SKM-1 (cell line): ENCODE results near the gene SLIT3.

Source experiments
- DNase-seq: peaks from one replicate; lab custom pipeline; 2025; ENCODE audit not compliant: unreplicated experiment; lab: John Stamatoyannopoulos, UW

SLIT3 gene

DNA sequence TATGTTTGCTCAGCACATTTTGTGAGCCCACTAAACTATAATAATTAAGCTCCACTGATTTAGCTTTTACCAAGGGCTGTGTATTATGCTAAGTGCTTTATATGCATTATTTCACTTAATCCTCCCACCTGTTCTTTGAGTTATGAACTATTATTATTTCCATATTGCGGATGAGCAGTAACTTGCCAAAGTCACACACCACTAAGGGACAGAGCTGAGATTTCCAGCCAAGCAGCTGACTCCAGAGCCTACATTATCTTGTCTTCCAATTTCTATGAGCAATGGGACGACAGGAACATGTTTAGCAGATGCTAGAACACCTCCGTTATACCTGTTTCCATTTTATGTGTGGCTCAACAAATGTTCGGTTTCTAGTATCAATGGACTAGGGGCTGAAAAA, 484.3 kb downstream of the SLIT3 start:
- DNase-seq: no peak

GRCh38 chr5:168813184-168813968, 487.6 kb downstream of the SLIT3 start:
- DNase-seq: no peak

DNA sequence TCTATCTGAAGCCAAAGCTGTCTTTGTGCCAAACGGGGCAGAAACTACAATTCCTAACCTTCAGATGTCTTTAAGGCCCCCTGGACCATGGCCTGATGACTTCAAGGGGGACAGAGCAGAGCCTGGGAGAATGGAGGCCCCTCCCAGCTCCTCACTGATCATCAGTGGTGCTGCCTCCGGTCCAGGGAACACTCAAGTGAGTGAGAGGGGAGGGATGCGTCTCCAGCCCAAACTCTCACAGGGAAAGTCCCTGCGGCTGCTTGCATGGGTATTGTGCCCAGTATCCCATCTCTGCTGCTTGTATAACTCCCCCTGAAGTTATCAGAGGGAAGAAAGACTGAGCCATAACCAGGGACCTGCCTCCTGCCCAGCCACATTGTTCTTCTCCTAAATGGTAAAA, 490.3 kb downstream of the SLIT3 start:
- DNase-seq: no peak

GRCh38 chr5:168809218-168809617, 491.7 kb downstream of the SLIT3 start:
- DNase-seq: no peak

DNA sequence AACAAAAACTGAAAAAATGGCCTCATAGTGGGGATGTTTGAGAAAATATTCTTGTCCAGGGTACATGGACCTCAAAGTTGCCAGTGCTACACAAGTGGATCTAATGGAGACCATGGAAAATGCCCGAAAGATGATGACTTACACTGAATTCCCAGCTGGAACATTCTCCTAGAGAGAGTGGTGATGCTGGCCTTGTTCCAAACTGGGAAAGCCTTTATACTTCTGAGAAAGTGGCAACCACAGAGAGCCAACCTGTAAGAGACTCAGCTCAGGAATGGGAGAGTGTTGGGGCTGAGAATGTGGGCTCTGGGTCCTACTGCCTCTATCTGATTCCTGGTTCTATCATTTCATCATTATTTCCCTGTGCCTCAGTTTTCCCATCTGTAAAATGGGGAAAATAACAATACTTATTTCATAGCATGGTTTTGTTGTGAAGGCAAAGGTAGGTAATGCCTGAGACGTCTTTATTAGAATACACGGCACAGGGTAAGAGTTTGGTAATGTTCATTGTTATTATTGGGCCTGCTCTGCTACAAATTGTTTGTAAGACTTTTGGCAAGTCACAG, 492.8 kb downstream of the SLIT3 start:
- no peak for DNase-seq

DNA sequence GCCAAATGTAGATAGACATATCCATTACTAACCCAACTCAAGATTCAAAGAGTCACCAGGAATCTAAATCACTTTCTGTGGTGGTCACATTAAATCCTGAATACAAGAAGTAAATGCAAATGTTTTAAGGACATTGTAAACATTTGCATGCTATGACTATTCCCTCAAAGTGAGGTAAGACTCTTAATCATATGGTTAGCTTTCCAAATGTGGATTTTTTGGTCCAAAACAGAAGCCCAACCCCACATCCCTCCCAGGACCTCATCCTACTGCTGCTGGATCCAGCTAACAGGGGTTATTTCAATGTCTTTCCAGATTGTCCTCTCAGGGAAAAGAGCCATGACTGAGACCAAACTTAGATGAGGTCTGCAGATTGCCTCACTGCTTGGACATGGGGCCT, 493.7 kb downstream of the SLIT3 start:
- DNase-seq: no peak

GRCh38 chr5:168803541-168803940, 497.4 kb downstream of the SLIT3 start:
- no peak for DNase-seq

DNA sequence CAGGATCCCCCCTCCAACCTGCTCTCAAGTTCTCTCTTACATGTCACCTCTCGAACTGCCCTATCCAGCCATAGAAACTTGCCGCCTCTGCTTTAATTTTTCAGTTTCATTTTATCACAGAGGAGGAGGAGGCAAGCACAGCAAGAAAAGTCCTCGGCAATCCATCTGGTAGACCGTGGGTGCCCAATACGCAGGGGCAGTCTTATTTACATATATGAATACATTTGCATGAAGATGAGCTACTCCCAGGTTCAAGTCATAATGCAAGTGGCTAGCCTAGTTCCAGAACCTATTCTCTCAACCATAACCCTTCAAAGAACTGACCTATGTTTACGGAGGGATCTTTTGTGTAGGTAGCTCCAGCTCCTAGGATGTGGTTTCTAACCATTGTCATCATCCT, 498.6 kb downstream of the SLIT3 start:
- no peak for DNase-seq

GRCh38 chr5:168801567-168801966, 499.4 kb downstream of the SLIT3 start:
- DNase-seq: no peak

- DNase-seq: no peak
These were observed 500.2 kb downstream of the SLIT3 start for GRCh38 chr5:168800701-168801100.

DNA sequence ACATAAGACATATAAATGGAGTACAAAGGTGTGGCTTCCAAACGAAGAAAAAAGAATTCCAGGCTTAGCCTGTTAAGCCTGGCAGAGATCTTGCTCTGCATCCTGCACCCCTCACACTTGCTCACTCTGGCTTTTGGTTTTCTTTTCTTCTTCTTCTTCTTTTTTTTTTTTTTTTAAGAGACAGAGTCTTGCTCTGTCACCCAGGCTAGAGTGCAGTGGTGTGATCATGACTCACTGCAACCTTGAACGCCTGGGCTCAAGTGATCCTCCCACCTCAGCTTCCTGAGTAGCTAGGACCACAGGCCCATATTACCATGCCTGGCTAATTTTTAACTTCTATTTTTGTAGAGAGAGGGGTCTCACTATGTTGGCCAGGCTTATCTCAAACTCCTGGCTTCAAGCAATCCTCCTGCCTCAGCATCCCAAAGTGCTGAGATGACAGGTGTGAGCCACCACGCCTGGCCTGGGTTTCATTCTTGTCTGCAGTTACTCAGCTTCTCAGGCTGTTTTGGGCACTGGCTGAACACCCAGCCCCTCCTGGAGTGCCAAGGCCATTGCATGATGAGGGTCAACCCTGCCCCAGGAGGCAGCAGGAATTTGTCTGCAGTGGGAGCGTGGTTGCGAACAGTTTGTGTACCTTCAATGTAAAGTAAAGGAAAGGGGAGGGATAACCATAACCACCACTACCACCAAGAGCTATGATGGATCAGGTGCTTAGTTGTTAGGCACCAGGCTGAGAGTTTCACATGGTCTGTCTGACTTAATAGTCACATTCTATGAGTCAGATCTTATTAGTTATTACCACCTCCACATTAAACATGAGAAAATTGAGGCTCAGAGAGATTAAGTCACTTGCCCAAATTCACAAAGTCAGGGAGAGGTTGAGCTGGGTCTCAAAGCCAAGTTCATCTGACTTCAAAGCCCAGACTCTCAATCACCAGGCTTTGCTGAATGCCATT, 502.6 kb downstream of the SLIT3 start:
- DNase-seq: no peak

- DNase-seq: no peak
These were observed 504.1 kb downstream of the SLIT3 start for GRCh38 chr5:168796593-168797580.

GRCh38 chr5:168796000-168796399, 504.9 kb downstream of the SLIT3 start:
- DNase-seq: no peak

DNA sequence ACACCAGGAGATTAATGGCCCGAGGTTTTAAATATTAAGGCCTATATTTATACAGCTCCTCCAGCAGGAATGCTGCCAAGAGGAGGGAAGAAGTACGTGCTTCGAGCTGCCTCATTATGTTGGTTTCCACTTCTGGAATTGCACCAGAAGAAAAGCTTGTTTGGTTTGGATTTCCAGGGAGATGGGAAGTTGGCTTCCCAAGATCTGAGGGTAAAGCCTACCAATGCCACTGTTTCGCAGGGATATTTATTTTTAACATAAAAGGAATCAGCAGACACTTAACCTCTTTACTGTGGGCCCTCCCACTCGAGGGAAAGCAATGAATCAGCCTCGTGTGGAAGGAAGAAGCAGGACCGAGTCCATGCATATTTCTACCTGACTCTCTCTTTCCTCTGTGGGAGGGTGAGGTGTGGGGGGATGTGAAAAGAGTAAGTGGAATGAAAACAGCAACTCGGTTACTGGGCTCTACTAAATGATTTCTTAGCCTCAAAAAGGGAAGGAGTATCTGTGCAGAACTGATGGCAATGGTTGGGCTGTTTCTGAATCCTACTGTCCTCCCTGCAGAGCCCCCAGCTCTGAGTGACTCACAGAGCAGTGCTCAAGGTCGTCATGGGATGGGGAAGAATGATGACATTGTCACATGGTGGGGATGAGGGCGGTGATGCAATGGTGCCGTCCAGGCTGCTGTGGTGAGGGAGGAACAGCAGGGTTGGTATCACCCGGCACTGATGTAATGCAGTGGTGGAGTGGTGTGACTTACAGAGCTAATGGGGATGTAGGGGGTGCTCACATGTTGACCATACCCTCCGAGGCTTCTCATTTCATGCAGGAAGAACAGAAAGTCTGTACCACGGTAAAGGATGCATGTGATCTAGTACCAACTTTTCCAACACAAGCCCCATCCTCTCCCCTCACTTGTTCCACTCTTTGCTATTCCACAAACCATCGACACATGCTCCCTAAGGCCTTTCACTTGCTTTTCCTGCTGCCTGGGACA, 506.8 kb downstream of the SLIT3 start:
- peak; percentile 84 for DNase-seq

DNA sequence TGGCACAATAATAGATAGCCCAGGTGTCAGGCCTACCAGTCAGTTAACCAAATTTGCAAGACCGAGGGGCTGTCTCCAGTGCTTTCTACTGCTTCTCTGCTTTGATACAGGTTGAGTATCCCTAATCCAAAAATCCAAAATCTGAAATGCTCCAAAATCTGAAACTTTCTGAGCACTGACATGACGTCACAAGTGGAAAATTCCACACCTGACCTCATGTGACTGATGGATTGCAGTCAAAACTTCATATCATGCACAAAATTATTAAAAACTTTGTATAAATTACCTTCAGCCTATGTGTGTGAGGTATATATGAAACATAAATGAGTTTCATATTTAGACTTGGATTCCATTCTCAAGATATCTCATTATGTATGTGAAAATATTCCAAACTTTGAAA, 508.3 kb downstream of the SLIT3 start:
- no peak for DNase-seq

- DNase-seq: peak; percentile 89
These were observed 510.2 kb downstream of the SLIT3 start for GRCh38 chr5:168790671-168791250.

- peak; percentile 38 for DNase-seq
These were observed 510.8 kb downstream of the SLIT3 start for GRCh38 chr5:168790002-168790635.

DNA sequence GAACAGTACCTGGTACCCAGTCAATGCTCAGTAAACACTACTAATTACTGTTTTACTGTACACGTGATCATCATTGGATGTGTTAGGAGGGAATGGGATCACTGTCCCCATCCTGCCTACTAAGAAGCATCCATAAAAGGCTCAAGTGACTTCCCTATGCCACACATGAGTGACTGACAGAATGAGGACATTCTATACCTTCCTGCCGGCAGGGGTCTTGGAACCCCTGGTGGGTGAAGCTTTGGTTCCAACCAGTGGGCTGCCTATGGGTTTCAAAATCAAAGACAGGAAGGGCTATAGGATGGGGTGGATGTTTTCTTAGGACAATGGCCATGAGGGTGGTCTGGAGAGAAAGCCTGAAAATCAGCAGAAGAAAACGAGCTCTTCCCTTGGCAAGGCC, 512.2 kb downstream of the SLIT3 start:
- DNase-seq: no peak
